Panc1 (cell line): Measurements from ENCODE around the gene OR13C4. TPM values are rescaled to one million over a fixed set of nuclear protein-coding genes. Genes with fewer than 3 reads are reported as not detected.

Source experiments
- ATAC-seq: fragments of 200-7000 bp; cut with Tn5 transposase; 2 replicates; pipeline ENCODE4 v1.9.1; 2020; ENCODE audit warnings: mild to moderate bottlenecking, moderate library complexity
- BruUV-seq: library from RNA; stranded (reverse); fragments of 400-500 nt; replicated peaks from 2 replicates; lab custom pipeline; 2021; lab: Mats Ljungman, UMichigan
- CTCF ChIA-PET: fragments of 300-600 bp; sonication (Branson Sonifier 250); formaldehyde crosslinking; loops from one replicate; lab custom pipeline; 2022; ENCODE audit warnings: antibody characterized with exemption; lab: Charles Lee
- POLR2A ChIA-PET: fragments of 300-600 bp; sonication (Branson Sonifier 250); formaldehyde crosslinking; loops from one replicate; lab custom pipeline; 2022; ENCODE audit warnings: antibody characterized with exemption; lab: Charles Lee
- DNase-seq: peaks from one replicate; pipeline ENCODE4 v3.0.0-alpha.2; 2010; ENCODE audit warnings: low read depth, low spot score
- H3K27ac ChIP-seq: 2 replicates; pipeline ENCODE4 v1.5.1; 2011; ENCODE audit warnings: mild to moderate bottlenecking, low read length, inconsistent platforms
- H3K27me3 ChIP-seq: fragments of 200-500 bp; sonication (Bioruptor generic); 2 replicates; pipeline ENCODE4 v1.6.0; 2014; ENCODE audit warnings: low read length, inconsistent platforms; ENCODE audit not compliant: control insufficient read depth, insufficient read depth
- H3K36me3 ChIP-seq: fragments of 200-500 bp; sonication (Bioruptor generic); 2 replicates; pipeline ENCODE4 v1.5.1; 2014; ENCODE audit warnings: inconsistent platforms, mild to moderate bottlenecking, low read length, moderate library complexity; ENCODE audit not compliant: control insufficient read depth, insufficient read depth
- H3K4me1 ChIP-seq: 2 replicates; pipeline ENCODE4 v1.5.1; 2011; ENCODE audit warnings: inconsistent platforms, mild to moderate bottlenecking, low read length, moderate library complexity; ENCODE audit not compliant: control insufficient read depth, insufficient read depth
- H3K4me3 ChIP-seq, 2 experiments: 2 replicates each; pipeline ENCODE4 v1.5.1; 2011 to 2012; ENCODE audit warnings: low read depth in 2 of 2, low read length in 2 of 2, mild to moderate bottlenecking in 2 of 2, inconsistent platforms in 1 of 2, moderate library complexity in 1 of 2
- H3K9me3 ChIP-seq: fragments of 200-500 bp; sonication (Bioruptor generic); 2 replicates; pipeline ENCODE4 v1.5.1; 2014; ENCODE audit warnings: low read depth, mild to moderate bottlenecking, inconsistent platforms, low read length, moderate library complexity; ENCODE audit not compliant: control insufficient read depth, insufficient read depth
- CTCF ChIP-seq: fragments of 450-650 bp; IDR thresholded peaks from 2 replicates; pipeline ENCODE4 v1.5.1; 2017; ENCODE audit warnings: mild to moderate bottlenecking
- POLR2AphosphoS5 ChIP-seq: IDR thresholded peaks from 2 replicates; pipeline ENCODE4 v1.6.1; 2012; ENCODE audit warnings: mild to moderate bottlenecking, low read depth, low read length, moderate library complexity
- REST ChIP-seq, 2 experiments: IDR thresholded peaks; 2 replicates each; pipeline ENCODE4 v1.6.1; 2011 to 2012; ENCODE audit warnings: low read depth in 2 of 2, control low read depth in 1 of 2, low read length in 1 of 2, mild to moderate bottlenecking in 1 of 2, moderate library complexity in 1 of 2; ENCODE audit not compliant: insufficient read depth in 1 of 2
- SIN3A ChIP-seq: IDR thresholded peaks from 2 replicates; pipeline ENCODE4 v1.6.1; 2012; ENCODE audit warnings: low read depth, mild to moderate bottlenecking, low read length, moderate library complexity, borderline replicate concordance; ENCODE audit not compliant: insufficient read depth
- TCF7L2 ChIP-seq: IDR thresholded peaks from 2 replicates; pipeline ENCODE4 v1.6.1; 2011; ENCODE audit warnings: mild to moderate bottlenecking, low read depth, low read length, inconsistent platforms
- in situ Hi-C: cut with HindIII; loops from 2 replicates; pipeline ENCODE4 v1.10.0; 2016; ENCODE audit warnings: low sequenced_read_pairs, low pct_unique_long_range_greater_than_20kb
- intact Hi-C: fragments of 100-400 bp; cut with micrococcal nuclease; formaldehyde crosslinking; loops from one replicate; pipeline ENCODE4 v1.10.0; 2022; ENCODE audit not compliant: unreplicated experiment
- total RNA-seq: library from RNA; stranded (reverse); gene quantifications from one replicate; pipeline ENCODE4 v1.2.1, GENCODE V29; 2021; ENCODE audit not compliant: unreplicated experiment

OR13C4 gene
- total RNA-seq, 1 experiment from 2014 or later: not detected

GRCh38 chr9:104544644-104545043 lies 17.6 kb upstream of the OR13C4 start:
- Histone ChIP-seq H3K27ac (no peak overlapping the region), H3K27me3 (no peaks in the 10 kb centered on the region), H3K4me3 (no peak overlapping the region), H3K9me3 (no peaks in the 10 kb centered on the region), H3K4me1 (no peaks in the 10 kb centered on the region), H3K36me3 (no peaks in the 10 kb centered on the region)
- ATAC-seq (no peak), DNase-seq (no peak)
- BruUV-seq: no TSS peak
- intact Hi-C loops: no loop called here
- in situ Hi-C loops: no loop called here
- CTCF ChIA-PET: no interaction called here
- POLR2A ChIA-PET: no interaction called here
- TF ChIP-seq SIN3A: no peak
- TF ChIP-seq CTCF: no peak
- TF ChIP-seq TCF7L2: no peak

- Histone ChIP-seq H3K9me3 (no peaks in the 10 kb centered on the region), H3K4me3 (no peak overlapping the region), H3K4me1 (no peaks in the 10 kb centered on the region), H3K36me3 (no peaks in the 10 kb centered on the region), H3K27ac (no peak overlapping the region), H3K27me3 (no peaks in the 10 kb centered on the region)
- no peak for TF ChIP-seq SIN3A
- TF ChIP-seq REST (IDR thresholded peaks at IDR 0.05; ENCODE audit: insufficient read depth in 1 of 2, low read depth in 2 of 2, low read length in 1 of 2): no peak
- no peak for TF ChIP-seq TCF7L2
- no peak for TF ChIP-seq POLR2AphosphoS5
- TF ChIP-seq CTCF: no peak
- ChIA-PET CTCF (no interaction called here), POLR2A (no interaction called here)
- intact Hi-C loops (no loop called here), in situ Hi-C loops (no loop called here)
- no peak for DNase-seq
- BruUV-seq: no TSS peak
- ATAC-seq: no peak
Measured at GRCh38 chr9:104539275-104539674, 12.3 kb upstream of the OR13C4 start.
